Kidney glomerular epithelial cell (primary cell): ENCODE measurements around the gene STX1A.

ENCODE experiments used
- DNase-seq: peaks from one replicate; lab custom pipeline; 2025; lab: John Stamatoyannopoulos, UW

STX1A gene

GRCh38 chr7:73718905-73719805 lies at the start of gene STX1A:
TSS of gene STX1A (minus strand) at chr7:73719669. CDS start at chr7:73719631, 38 bp downstream.
- DNase-seq: peak; percentile 53

GRCh38 chr7:73768641-73769480 lies 49.4 kb upstream of the STX1A start:
- no peak for DNase-seq

GRCh38 chr7:73766556-73767229 lies 47.2 kb upstream of the STX1A start:
- no peak for DNase-seq

- DNase-seq: no peak
Measured at GRCh38 chr7:73762659-73762999, 43.2 kb upstream of the STX1A start.

GRCh38 chr7:73761854-73762658 lies 42.6 kb upstream of the STX1A start:
- DNase-seq: no peak

GRCh38 chr7:73758581-73759138 lies 39.2 kb upstream of the STX1A start:
- no peak for DNase-seq

GRCh38 chr7:73749931-73750776 lies 30.7 kb upstream of the STX1A start:
- no peak for DNase-seq

- DNase-seq: no peak
Measured at GRCh38 chr7:73746378-73746777, 26.9 kb upstream of the STX1A start.

GRCh38 chr7:73742753-73743641 lies 23.5 kb upstream of the STX1A start:
- DNase-seq: peak; percentile 86

GRCh38 chr7:73742338-73742752 lies 22.9 kb upstream of the STX1A start:
- peak; percentile 69 for DNase-seq

- DNase-seq: no peak
Measured at GRCh38 chr7:73741600-73741999, 22.1 kb upstream of the STX1A start.

- peak; percentile 6 for DNase-seq
Measured at GRCh38 chr7:73740771-73741170, 21.3 kb upstream of the STX1A start.

GRCh38 chr7:73740212-73740611 lies 20.7 kb upstream of the STX1A start:
- DNase-seq: no peak

GRCh38 chr7:73739387-73739767 lies 19.9 kb upstream of the STX1A start:
- no peak for DNase-seq

- peak; percentile 89 for DNase-seq
Measured at GRCh38 chr7:73738612-73739386, 19.3 kb upstream of the STX1A start, which contains the start of gene ABHD11. TSS of gene ABHD11 (minus strand) at chr7:73738802. CDS start at chr7:73738770, 32 bp downstream.

GRCh38 chr7:73738220-73738611 lies 18.7 kb upstream of the STX1A start:
- DNase-seq: peak; percentile 14

GRCh38 chr7:73737491-73738219 lies 18.2 kb upstream of the STX1A start:
- no peak for DNase-seq

GRCh38 chr7:73736885-73737284 lies 17.4 kb upstream of the STX1A start:
- DNase-seq: no peak
